Effector memory CD8-positive, alpha-beta T cell (primary cell): ENCODE measurements around the gene MTCL1.

Source experiments
- ATAC-seq: fragments of 150-1000 bp; cut with Tn5 transposase; replicated peaks from 2 replicates; pipeline ENCODE4 v1.10.0; 2021; ENCODE audit warnings: mild to moderate bottlenecking, moderate library complexity
- DNase-seq, 3 experiments: peaks; one replicate each; pipeline ENCODE4 v3.0.0; 2021
- H3K27ac Mint-ChIP-seq, 2 donors: one replicate each; pipeline ENCODE4 v1.8.0; 2022; ENCODE audit warnings: mild to moderate bottlenecking in 2 of 2, mixed read lengths in 2 of 2, moderate library complexity in 2 of 2
- H3K27me3 Mint-ChIP-seq, 2 donors: one replicate each; pipeline ENCODE4 v1.8.0; 2022; ENCODE audit warnings: mixed read lengths in 2 of 2
- H3K36me3 Mint-ChIP-seq: one replicate; pipeline ENCODE4 v1.8.0; 2022; ENCODE audit warnings: mild to moderate bottlenecking, moderate library complexity, mixed read lengths; ENCODE audit not compliant: insufficient read depth
- H3K4me1 Mint-ChIP-seq, 2 donors: one replicate each; pipeline ENCODE4 v1.8.0; 2022; ENCODE audit warnings: low read depth in 2 of 2, mixed read lengths in 2 of 2
- H3K4me3 Mint-ChIP-seq, 2 donors: one replicate each; pipeline ENCODE4 v1.8.0; 2022; ENCODE audit warnings: mild to moderate bottlenecking in 2 of 2, mixed read lengths in 2 of 2, moderate library complexity in 2 of 2
- H3K9me3 Mint-ChIP-seq, 2 donors: one replicate each; pipeline ENCODE4 v1.8.0; 2022; ENCODE audit warnings: mixed read lengths in 2 of 2

The MTCL1 gene

DNA sequence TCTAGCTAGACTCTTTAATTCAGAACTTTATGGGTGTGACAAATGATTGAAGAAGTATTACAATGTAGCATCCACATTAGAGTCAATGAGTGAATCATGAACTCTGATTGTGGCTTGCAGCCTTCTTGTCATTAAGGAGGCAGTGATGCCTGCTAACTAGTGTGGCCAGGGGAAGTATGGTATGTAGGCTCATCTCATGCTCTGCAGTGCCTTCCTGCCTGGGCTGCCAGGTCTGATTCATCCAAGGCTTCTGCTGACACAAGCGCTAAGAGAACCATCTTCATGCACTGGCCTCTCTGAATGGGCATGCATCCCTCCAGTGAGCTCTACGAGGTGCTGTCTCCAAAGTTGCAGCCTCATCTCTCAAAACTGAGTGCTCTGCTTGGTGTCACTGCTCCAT is 144.3 kb downstream of the MTCL1 start:
- H3K9me3 Mint-ChIP-seq, result no peaks in the 10 kb centered on the region
- DNase-seq (no peak), ATAC-seq (no peak)
- no peak overlapping the region for H3K27ac Mint-ChIP-seq
- H3K27me3 Mint-ChIP-seq, result peaks cover 20 to 26% of the 10 kb centered on the region in 2 donors
- H3K36me3 Mint-ChIP-seq, result peaks cover 2% of the 10 kb centered on the region
- no peak overlapping the region for H3K4me3 Mint-ChIP-seq
- H3K4me1 Mint-ChIP-seq, result no peaks in the 10 kb centered on the region

- Mint-ChIP-seq H3K27ac (no peak overlapping the region), H3K9me3 (no peaks in the 10 kb centered on the region), H3K27me3 (peaks cover 22 to 24% of the 10 kb centered on the region in 2 donors), H3K4me3 (no peak overlapping the region), H3K36me3 (peaks cover 2% of the 10 kb centered on the region), H3K4me1 (no peaks in the 10 kb centered on the region)
- ATAC-seq (no peak), DNase-seq (no peak)
These were observed 146.3 kb downstream of the MTCL1 start for GRCh38 chr18:8851659-8852058.

GRCh38 chr18:8854550-8854949 is 149.2 kb downstream of the MTCL1 start:
- Mint-ChIP-seq H3K27ac (no peak overlapping the region), H3K4me1 (no peaks in the 10 kb centered on the region), H3K4me3 (no peak overlapping the region), H3K36me3 (peaks cover 2% of the 10 kb centered on the region), H3K27me3 (peaks cover 10 to 22% of the 10 kb centered on the region in 2 donors), H3K9me3 (no peaks in the 10 kb centered on the region)
- no peak for DNase-seq
- no peak for ATAC-seq

GRCh38 chr18:8854962-8855361 is 149.6 kb downstream of the MTCL1 start:
- DNase-seq, result no peak
- Mint-ChIP-seq H3K9me3 (no peaks in the 10 kb centered on the region), H3K27ac (no peak overlapping the region), H3K27me3 (peaks cover 10 to 22% of the 10 kb centered on the region in 2 donors), H3K36me3 (no peaks in the 10 kb centered on the region), H3K4me3 (no peak overlapping the region), H3K4me1 (no peaks in the 10 kb centered on the region)
- no peak for ATAC-seq

- H3K36me3 Mint-ChIP-seq, result no peaks in the 10 kb centered on the region
- ATAC-seq (no peak), DNase-seq (no peak)
- no peaks in the 10 kb centered on the region for H3K9me3 Mint-ChIP-seq
- no peak overlapping the region for H3K27ac Mint-ChIP-seq
- H3K27me3 Mint-ChIP-seq, result peaks cover 10 to 22% of the 10 kb centered on the region in 2 donors
- no peaks in the 10 kb centered on the region for H3K4me1 Mint-ChIP-seq
- H3K4me3 Mint-ChIP-seq, result no peak overlapping the region
These were observed 150.9 kb downstream of the MTCL1 start for GRCh38 chr18:8856212-8856611.

DNA sequence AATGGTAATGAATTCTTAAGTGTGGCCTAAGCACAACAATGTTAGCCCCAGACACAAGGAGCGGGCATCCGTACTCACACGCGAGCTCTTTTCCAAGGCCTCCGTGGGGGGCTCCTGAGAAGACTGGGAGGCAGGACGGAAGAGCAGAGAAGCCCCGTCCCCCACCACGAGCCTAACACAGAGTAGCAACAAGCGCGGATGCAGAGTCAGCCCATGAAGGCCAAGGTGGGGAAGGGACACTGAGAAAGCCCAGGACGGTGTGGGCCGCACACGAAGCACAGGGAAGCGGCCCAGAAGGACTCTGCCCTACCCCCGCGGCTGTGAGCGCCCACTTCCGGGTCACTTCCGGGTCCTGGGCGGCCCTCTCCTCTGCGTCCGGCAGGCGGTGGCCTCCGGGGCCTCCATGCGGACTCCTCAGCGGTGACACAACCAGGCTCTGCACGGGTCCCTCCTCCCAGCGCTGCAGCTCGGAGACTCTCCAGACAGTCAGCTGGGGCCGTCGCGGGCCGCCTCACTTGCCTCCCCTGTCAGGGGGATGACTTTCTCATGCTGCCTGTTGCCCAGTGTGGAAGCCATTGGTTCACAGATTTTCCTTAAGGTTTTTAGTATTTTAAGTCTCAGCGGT is 151.5 kb downstream of the MTCL1 start:
- no peak overlapping the region for H3K4me3 Mint-ChIP-seq
- no peaks in the 10 kb centered on the region for H3K9me3 Mint-ChIP-seq
- no peaks in the 10 kb centered on the region for H3K4me1 Mint-ChIP-seq
- no peak for DNase-seq
- ATAC-seq, result no peak
- H3K27me3 Mint-ChIP-seq, result peaks cover 10 to 16% of the 10 kb centered on the region in 2 donors
- H3K36me3 Mint-ChIP-seq, result no peaks in the 10 kb centered on the region
- no peak overlapping the region for H3K27ac Mint-ChIP-seq

DNA sequence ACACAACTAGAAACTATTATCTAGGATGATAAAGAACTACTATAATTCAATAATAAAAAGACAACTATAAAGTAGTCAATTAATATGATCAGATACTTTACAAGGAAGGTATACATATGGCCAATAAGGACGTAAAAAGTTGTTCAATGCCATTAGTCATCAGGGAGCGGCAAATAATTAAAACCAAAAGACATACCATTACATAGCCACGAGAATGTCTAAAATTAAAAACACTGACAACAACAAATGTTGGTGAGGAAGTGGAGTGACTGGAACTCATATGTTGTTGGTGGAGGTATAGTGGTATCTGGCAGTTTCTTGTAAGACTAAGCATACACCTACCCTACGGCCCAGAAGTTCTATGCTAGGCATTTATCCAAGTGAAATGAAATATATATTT is 152.4 kb downstream of the MTCL1 start:
- Mint-ChIP-seq H3K36me3 (no peaks in the 10 kb centered on the region), H3K4me1 (no peaks in the 10 kb centered on the region), H3K9me3 (no peaks in the 10 kb centered on the region), H3K27ac (no peak overlapping the region), H3K27me3 (peaks cover 10 to 14% of the 10 kb centered on the region in 2 donors), H3K4me3 (no peak overlapping the region)
- ATAC-seq, result no peak
- no peak for DNase-seq

- Mint-ChIP-seq H3K9me3 (no peaks in the 10 kb centered on the region), H3K4me3 (no peak overlapping the region), H3K27ac (no peak overlapping the region), H3K36me3 (no peaks in the 10 kb centered on the region), H3K4me1 (no peaks in the 10 kb centered on the region), H3K27me3 (peaks cover 8 to 10% of the 10 kb centered on the region in 2 donors)
- DNase-seq, result no peak
- ATAC-seq, result no peak
These were observed 153.6 kb downstream of the MTCL1 start for GRCh38 chr18:8858888-8859511.

- H3K27me3 Mint-ChIP-seq, result peaks cover 5 to 11% of the 10 kb centered on the region in 2 donors
- DNase-seq (no peak), ATAC-seq (no peak)
- H3K27ac Mint-ChIP-seq, result no peak overlapping the region
- no peaks in the 10 kb centered on the region for H3K36me3 Mint-ChIP-seq
- H3K4me3 Mint-ChIP-seq, result no peak overlapping the region
- no peaks in the 10 kb centered on the region for H3K4me1 Mint-ChIP-seq
- H3K9me3 Mint-ChIP-seq, result no peaks in the 10 kb centered on the region
These were observed 155.7 kb downstream of the MTCL1 start for GRCh38 chr18:8860845-8861642.

DNA sequence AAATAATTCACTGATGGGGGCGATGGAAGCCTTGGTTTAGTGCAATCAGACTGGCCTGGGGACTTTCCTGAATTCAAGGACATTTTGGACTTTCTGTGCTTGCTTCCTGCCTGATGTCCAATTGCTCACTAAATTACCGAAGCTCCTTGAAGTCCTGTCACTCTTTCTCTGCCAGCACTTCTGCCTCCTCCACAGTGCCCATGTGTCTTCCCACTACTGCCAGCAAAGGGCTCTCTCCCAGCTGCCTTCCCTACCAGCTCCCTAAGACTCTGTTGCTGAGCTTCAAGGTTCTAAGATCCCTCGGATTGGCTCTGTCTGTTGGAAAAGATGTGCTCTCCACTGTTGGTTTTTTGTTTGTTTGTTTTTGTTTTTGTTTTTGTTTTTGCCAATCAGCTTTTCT is 158.1 kb downstream of the MTCL1 start:
- Mint-ChIP-seq H3K4me3 (no peak overlapping the region), H3K36me3 (no peaks in the 10 kb centered on the region), H3K27me3 (peaks cover 11 to 22% of the 10 kb centered on the region in 2 donors), H3K4me1 (no peaks in the 10 kb centered on the region), H3K27ac (no peak overlapping the region), H3K9me3 (no peaks in the 10 kb centered on the region)
- ATAC-seq (no peak), DNase-seq (no peak)

GRCh38 chr18:8865934-8866333 is 160.6 kb downstream of the MTCL1 start:
- H3K9me3 Mint-ChIP-seq, result no peaks in the 10 kb centered on the region
- H3K4me3 Mint-ChIP-seq, result no peak overlapping the region
- no peaks in the 10 kb centered on the region for H3K36me3 Mint-ChIP-seq
- H3K4me1 Mint-ChIP-seq, result no peaks in the 10 kb centered on the region
- no peak for DNase-seq
- peaks cover 20 to 43% of the 10 kb centered on the region in 2 donors for H3K27me3 Mint-ChIP-seq
- no peak for ATAC-seq
- no peak overlapping the region for H3K27ac Mint-ChIP-seq

DNA sequence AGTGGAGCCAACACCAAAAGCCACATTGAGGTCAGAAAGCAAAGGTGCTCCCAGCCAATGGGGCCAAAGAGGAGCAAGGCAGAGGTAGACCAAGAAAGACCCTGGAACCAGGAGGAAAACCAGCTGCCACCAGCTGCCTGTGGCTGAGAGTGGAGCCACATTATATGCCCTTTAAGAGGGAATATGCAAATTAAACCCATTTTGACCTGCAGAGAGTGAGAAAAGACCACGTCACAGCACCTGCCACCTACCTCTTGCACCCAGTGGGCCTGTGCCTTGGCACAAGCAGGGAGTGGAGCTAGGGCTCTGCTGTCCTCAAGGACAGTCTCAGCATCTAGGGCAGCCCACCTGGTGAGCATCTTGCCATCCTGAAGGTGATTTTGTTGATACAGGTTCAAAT is 161.3 kb downstream of the MTCL1 start:
- no peaks in the 10 kb centered on the region for H3K9me3 Mint-ChIP-seq
- ATAC-seq (no peak), DNase-seq (no peak)
- H3K4me1 Mint-ChIP-seq, result no peaks in the 10 kb centered on the region
- no peak overlapping the region for H3K27ac Mint-ChIP-seq
- H3K27me3 Mint-ChIP-seq, result peaks cover 21 to 43% of the 10 kb centered on the region in 2 donors
- no peaks in the 10 kb centered on the region for H3K36me3 Mint-ChIP-seq
- no peak overlapping the region for H3K4me3 Mint-ChIP-seq

DNA sequence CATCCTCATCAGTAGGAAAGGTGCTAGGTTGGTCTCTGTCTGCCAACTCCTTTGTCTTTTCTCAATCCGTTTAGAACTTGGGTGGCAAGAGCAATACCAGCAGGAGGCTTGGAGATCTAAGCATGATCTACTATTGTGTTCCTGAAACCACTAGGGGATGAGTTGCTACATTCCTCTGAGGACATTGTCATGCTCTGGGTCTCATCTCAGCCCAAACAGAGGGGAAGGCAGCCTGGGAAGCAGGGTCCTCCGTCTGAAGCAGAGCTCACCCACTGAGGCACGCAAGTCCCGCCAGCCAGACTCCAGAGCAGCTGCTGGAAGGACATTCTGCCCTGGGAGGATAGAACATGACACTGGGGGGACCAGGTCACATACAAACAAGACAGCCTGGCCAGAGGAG is 162.9 kb downstream of the MTCL1 start:
- no peaks in the 10 kb centered on the region for H3K36me3 Mint-ChIP-seq
- no peaks in the 10 kb centered on the region for H3K9me3 Mint-ChIP-seq
- peaks cover 21 to 43% of the 10 kb centered on the region in 2 donors for H3K27me3 Mint-ChIP-seq
- DNase-seq, result no peak
- H3K27ac Mint-ChIP-seq, result no peak overlapping the region
- no peaks in the 10 kb centered on the region for H3K4me1 Mint-ChIP-seq
- no peak overlapping the region for H3K4me3 Mint-ChIP-seq
- ATAC-seq, result no peak
